NT2/D1 (cell line): ENCODE data around the gene PLPP1.

Experiments used
- DNase-seq: peaks from one replicate; pipeline ENCODE4 v3.0.0-alpha.2; 2011; ENCODE audit warnings: low read depth, low spot score
- H3K27me3 ChIP-seq: 2 replicates; pipeline ENCODE4 v1.6.0; 2011; ENCODE audit warnings: mild to moderate bottlenecking; ENCODE audit not compliant: insufficient read length, insufficient read depth
- H3K36me3 ChIP-seq: 2 replicates; pipeline ENCODE4 v1.6.1; 2011; ENCODE audit warnings: mild to moderate bottlenecking, low read length, mixed read lengths; ENCODE audit not compliant: insufficient read depth, insufficient read length
- H3K4me1 ChIP-seq: 2 replicates; pipeline ENCODE4 v1.5.1; 2011; ENCODE audit not compliant: insufficient read depth, insufficient read length
- H3K4me3 ChIP-seq: 2 replicates; pipeline ENCODE4 v1.5.1; 2011; ENCODE audit warnings: low read depth; ENCODE audit not compliant: insufficient read length
- H3K9ac ChIP-seq: 2 replicates; pipeline ENCODE4 v1.6.0; 2011; ENCODE audit warnings: low read depth; ENCODE audit not compliant: insufficient read length
- H3K9me3 ChIP-seq: 2 replicates; pipeline ENCODE4 v1.5.1; 2011; ENCODE audit warnings: mild to moderate bottlenecking, low read length; ENCODE audit not compliant: insufficient read depth
- SUZ12 ChIP-seq: IDR thresholded peaks from 2 replicates; pipeline ENCODE4 v1.6.1; 2011; ENCODE audit not compliant: insufficient read length, insufficient read depth; ENCODE audit errors: extremely low read depth
- YY1 ChIP-seq: IDR thresholded peaks from 2 replicates; pipeline ENCODE4 v1.6.1; 2011; ENCODE audit not compliant: insufficient read length, insufficient read depth
- ZNF274 ChIP-seq: IDR thresholded peaks from 2 replicates; pipeline ENCODE4 v1.6.1; 2011; ENCODE audit warnings: mild to moderate bottlenecking, low read depth, low read length

The PLPP1 gene

GRCh38 chr5:55564721-55565120 is 30.0 kb upstream of the PLPP1 start:
- Histone ChIP-seq H3K4me3 (no peak overlapping the region), H3K36me3 (no peaks in the 10 kb centered on the region), H3K9me3 (no peaks in the 10 kb centered on the region), H3K27me3 (no peaks in the 10 kb centered on the region), H3K9ac (no peak overlapping the region), H3K4me1 (no peaks in the 10 kb centered on the region)
- no peak for TF ChIP-seq YY1
- no peak for TF ChIP-seq SUZ12
- no peak for TF ChIP-seq ZNF274
- DNase-seq = no peak

- DNase-seq = no peak
- Histone ChIP-seq H3K4me3 (no peak overlapping the region), H3K9me3 (no peaks in the 10 kb centered on the region), H3K36me3 (no peaks in the 10 kb centered on the region), H3K9ac (no peak overlapping the region), H3K27me3 (no peaks in the 10 kb centered on the region), H3K4me1 (no peaks in the 10 kb centered on the region)
- TF ChIP-seq YY1 = no peak
Measured at GRCh38 chr5:55558484-55558883, 23.7 kb upstream of the PLPP1 start.

GRCh38 chr5:55557123-55557522 is 22.4 kb upstream of the PLPP1 start:
- Histone ChIP-seq H3K27me3 (no peaks in the 10 kb centered on the region), H3K9me3 (no peaks in the 10 kb centered on the region), H3K9ac (no peak overlapping the region), H3K4me3 (no peak overlapping the region), H3K36me3 (no peaks in the 10 kb centered on the region), H3K4me1 (no peaks in the 10 kb centered on the region)
- no peak for TF ChIP-seq ZNF274
- no peak for TF ChIP-seq YY1
- no peak for TF ChIP-seq SUZ12
- DNase-seq = no peak

GRCh38 chr5:55554585-55555202 is 19.9 kb upstream of the PLPP1 start:
- Histone ChIP-seq H3K4me3 (no peak overlapping the region), H3K36me3 (no peaks in the 10 kb centered on the region), H3K9me3 (no peaks in the 10 kb centered on the region), H3K9ac (no peak overlapping the region), H3K27me3 (no peaks in the 10 kb centered on the region), H3K4me1 (no peaks in the 10 kb centered on the region)
- no peak for TF ChIP-seq YY1
- no peak for TF ChIP-seq ZNF274
- no peak for TF ChIP-seq SUZ12
- DNase-seq = no peak

- no peaks in the 10 kb centered on the region for H3K27me3 ChIP-seq
- no peak for TF ChIP-seq SUZ12
- no peak for TF ChIP-seq ZNF274
- TF ChIP-seq YY1 = no peak
- H3K4me1 ChIP-seq = no peaks in the 10 kb centered on the region
- no peaks in the 10 kb centered on the region for H3K36me3 ChIP-seq
- H3K9me3 ChIP-seq = no peaks in the 10 kb centered on the region
- no peak overlapping the region for H3K4me3 ChIP-seq
- H3K9ac ChIP-seq = no peak overlapping the region
- no peak for DNase-seq
Measured at GRCh38 chr5:55551904-55552303, 17.1 kb upstream of the PLPP1 start.

GRCh38 chr5:55551358-55551757 is 16.6 kb upstream of the PLPP1 start:
- no peak for TF ChIP-seq YY1
- no peak for TF ChIP-seq SUZ12
- TF ChIP-seq ZNF274 = no peak
- Histone ChIP-seq H3K4me3 (no peak overlapping the region), H3K9me3 (no peaks in the 10 kb centered on the region), H3K9ac (no peak overlapping the region), H3K4me1 (no peaks in the 10 kb centered on the region), H3K27me3 (no peaks in the 10 kb centered on the region), H3K36me3 (no peaks in the 10 kb centered on the region)
- no peak for DNase-seq

- Histone ChIP-seq H3K4me3 (no peak overlapping the region), H3K9ac (no peak overlapping the region), H3K27me3 (no peaks in the 10 kb centered on the region), H3K9me3 (no peaks in the 10 kb centered on the region), H3K36me3 (no peaks in the 10 kb centered on the region), H3K4me1 (no peaks in the 10 kb centered on the region)
- TF ChIP-seq SUZ12 (no peak), YY1 (no peak), ZNF274 (no peak)
- DNase-seq = no peak
Measured at GRCh38 chr5:55547781-55548180, 13.0 kb upstream of the PLPP1 start.

GRCh38 chr5:55546947-55547346 is 12.2 kb upstream of the PLPP1 start:
- Histone ChIP-seq H3K4me3 (no peak overlapping the region), H3K9ac (no peak overlapping the region), H3K36me3 (no peaks in the 10 kb centered on the region), H3K27me3 (no peaks in the 10 kb centered on the region), H3K4me1 (no peaks in the 10 kb centered on the region), H3K9me3 (no peaks in the 10 kb centered on the region)
- TF ChIP-seq YY1 (no peak), SUZ12 (no peak), ZNF274 (no peak)
- no peak for DNase-seq
